HG02884 (cell line): ENCODE results near the gene MRPL4.
A peak's percentile ranks its signal among the peaks of the same experiment; 100 is the strongest.

Experiments used
- ATAC-seq: cut with Tn5 transposase; IDR thresholded peaks from one replicate; pipeline ENCODE4 v1.9.1; 2021; ENCODE audit warnings: mild to moderate bottlenecking, moderate library complexity; ENCODE audit not compliant: unreplicated experiment

The MRPL4 gene

DNA sequence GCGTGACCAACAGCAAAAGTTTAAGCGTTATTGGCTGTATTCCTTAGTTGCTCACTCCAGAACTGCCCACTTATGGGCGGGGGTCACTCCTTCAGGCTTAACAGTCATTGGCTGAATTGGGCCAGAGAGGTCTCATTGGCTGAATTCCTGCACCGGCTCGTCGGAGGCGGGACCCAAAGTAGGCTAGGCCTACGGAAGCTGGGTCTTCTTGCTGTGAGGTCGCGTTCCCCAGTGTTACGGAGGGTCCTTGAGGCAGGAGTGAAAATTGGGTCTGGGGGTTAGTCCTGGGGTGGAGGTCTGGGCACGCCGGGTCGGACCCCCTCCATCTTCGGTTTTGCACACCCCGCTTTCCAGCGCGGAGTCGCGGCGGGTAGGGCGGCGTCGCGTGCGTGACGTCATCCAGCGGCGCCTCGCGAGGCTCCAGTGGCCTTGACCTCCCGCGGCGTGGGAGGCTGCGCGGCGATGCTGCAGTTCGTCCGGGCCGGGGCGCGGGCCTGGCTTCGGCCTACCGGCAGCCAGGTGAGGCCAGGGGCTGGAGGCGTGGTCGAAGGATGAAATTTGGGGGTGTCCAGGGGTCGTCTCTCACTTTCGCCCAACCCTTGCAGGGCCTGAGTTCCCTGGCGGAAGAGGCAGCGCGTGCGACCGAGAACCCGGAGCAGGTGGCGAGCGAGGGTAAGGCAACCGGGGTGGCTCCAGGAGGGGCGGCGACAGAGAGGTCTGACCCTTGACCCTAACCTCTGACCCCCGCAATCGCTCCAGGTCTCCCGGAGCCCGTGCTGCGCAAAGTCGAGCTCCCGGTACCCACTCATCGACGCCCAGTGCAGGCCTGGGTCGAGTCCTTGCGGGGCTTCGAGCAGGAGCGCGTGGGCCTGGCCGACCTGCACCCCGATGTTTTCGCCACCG, at the start of gene MRPL4:
Gene MRPL4, plus strand, starts transcription at position 423 of the 903 bp plus-strand sequence. Its CDS starts 40 bp downstream, at position 463.
- peak; percentile 76 for ATAC-seq

DNA sequence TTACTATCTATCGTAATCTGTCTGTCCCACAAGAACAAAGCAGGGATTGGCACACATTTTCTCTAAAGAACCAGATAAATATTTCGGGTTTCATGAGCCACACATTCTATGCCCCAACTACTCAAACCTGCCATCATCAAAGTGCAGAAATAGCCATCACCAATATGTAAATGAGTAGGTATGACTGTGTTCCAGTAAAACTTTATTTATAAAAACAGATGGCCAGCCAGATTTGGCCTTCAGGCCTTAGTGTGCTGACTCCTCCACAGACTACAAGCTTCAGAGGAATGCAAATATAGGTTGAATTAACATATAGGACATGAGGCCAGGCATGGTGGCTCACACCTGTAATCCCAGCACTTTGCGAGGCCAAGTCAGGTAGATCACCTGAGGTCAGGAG, 48.3 kb upstream of the MRPL4 start:
- no peak for ATAC-seq

DNA sequence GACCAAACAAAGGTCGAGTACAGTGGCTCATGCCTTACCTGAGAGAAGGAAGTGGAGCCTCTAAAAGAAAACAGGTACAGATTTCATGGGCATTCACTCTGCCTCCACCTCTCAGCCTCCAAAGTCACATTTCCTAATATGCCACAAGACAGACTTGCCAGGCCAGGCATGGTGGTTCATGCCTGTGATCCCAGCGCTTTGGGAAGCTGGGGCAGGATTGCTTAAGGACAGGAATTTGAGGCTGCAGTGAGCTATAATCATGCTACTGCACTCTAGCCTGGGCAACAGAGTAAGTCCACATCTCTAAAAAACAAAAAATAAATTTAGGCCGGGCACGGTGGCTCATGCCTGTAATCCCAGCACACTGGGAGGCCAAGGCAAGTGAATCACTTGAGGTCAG, 46.4 kb upstream of the MRPL4 start:
- ATAC-seq: no peak

DNA sequence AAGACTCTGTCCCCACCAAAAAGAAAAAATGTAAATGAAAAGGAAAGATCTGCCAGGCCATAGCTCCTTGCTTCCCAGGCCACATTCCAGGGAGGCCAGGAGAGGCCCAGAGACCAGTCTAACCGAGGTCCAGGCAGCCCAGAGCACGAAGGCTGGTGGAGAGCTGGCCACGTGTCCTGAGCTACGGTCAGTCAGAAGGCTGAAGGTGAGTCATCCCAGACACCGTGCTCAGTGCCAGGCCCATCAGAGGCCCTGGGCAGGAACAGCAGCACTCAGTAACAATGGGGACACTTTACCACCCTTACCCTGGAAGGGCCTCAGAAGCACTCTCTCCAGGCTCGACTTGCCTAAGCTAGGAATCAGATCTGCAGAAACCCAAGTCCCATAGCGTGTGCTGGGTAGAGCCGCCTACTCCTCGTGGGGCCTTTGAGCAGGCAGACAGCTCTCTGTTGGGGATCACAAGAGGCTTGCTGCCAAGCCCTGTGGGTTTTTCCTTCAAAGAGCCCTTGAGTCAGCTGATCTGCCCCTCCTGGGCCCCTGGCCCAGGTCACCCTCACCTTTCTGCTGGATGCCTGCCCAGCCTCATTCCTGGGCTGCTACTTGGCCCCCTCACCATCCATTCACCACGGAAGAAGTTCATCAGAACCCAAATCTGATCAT, 45.7 kb upstream of the MRPL4 start:
- no peak for ATAC-seq

DNA sequence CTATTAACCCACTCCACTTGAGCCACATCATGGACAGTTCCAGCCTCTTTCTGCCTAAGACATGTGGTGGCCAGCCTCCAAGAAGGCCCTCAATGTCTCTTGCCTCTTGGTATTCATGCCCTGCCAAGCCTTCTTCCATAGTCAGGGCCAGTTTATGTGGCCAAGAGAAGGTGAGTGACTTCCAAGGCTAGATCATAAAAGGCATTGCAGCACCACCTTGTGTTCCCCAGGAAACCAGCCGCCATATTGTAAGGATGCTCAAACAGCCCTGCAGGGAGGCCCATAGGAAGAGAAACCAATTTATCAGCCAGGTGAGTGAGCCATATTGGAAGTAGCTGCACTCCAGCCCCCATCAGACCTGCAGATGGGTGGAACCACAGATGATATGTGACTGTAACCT, 45.0 kb upstream of the MRPL4 start:
- no peak for ATAC-seq

GRCh38 chr19:10209315-10209714, 42.7 kb upstream of the MRPL4 start:
- ATAC-seq: no peak

GRCh38 chr19:10211061-10211460, 41.0 kb upstream of the MRPL4 start:
- ATAC-seq: no peak

DNA sequence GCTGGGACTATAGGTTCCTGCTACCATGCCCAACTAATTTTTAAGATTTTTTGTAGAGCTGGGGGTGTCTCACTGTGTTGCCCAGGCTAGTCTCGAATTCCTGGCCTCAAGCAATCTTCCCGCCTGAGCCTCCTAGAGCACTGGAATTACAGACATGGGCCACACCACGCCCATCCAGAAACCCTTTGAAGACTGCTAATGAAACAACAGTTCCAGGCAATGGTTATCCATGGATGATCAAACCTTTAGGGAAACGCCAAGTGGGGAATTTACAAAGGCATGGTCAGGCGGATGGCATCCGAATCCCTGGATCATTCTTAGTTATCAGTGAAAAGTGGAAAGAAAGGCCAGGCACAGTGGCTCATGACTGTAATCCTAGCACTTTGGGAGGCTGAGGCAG, 40.3 kb upstream of the MRPL4 start:
- ATAC-seq: no peak

DNA sequence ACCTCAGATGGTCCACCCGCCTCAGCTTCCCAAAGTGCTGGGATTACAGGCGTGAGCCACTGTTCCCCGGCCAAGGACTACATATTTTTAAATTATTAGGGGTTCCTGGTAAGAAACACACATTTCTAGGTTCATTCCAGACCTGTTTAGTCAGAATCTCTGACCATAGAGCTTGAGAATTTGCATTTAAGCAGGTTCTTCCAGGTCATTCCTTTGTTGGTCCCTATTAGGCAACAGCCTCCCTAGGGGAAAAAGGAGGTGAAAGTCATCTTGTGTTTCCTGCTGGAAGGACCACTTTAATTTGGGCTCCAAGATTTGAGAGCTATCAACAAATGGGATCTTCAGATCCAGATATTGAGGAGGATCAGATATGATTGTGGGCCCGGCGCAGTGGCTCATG, 37.2 kb upstream of the MRPL4 start:
- no peak for ATAC-seq

GRCh38 chr19:10217085-10217484, 34.9 kb upstream of the MRPL4 start:
- ATAC-seq: no peak

DNA sequence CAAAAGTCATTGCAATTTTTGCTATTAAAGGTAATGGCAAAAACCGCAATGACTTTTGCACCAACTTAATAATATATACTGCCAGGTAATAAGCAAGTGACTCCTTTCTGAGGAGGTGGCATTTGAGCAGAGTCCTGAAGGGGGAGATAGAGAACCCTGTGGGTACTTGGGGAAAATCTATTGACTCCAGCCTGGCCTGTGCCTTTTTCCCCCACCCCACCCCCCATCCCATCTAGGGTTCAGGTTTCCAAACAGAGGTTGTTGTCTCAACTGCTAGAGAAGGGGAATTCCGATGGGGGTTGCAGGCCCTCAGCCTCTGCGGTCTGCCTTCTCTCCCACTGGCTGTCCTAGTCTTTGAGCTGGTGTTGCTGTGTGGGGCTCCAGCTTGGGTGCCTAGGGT, 32.3 kb upstream of the MRPL4 start:
- no peak for ATAC-seq

- no peak for ATAC-seq
Measured at GRCh38 chr19:10220695-10221094, 31.3 kb upstream of the MRPL4 start.

DNA sequence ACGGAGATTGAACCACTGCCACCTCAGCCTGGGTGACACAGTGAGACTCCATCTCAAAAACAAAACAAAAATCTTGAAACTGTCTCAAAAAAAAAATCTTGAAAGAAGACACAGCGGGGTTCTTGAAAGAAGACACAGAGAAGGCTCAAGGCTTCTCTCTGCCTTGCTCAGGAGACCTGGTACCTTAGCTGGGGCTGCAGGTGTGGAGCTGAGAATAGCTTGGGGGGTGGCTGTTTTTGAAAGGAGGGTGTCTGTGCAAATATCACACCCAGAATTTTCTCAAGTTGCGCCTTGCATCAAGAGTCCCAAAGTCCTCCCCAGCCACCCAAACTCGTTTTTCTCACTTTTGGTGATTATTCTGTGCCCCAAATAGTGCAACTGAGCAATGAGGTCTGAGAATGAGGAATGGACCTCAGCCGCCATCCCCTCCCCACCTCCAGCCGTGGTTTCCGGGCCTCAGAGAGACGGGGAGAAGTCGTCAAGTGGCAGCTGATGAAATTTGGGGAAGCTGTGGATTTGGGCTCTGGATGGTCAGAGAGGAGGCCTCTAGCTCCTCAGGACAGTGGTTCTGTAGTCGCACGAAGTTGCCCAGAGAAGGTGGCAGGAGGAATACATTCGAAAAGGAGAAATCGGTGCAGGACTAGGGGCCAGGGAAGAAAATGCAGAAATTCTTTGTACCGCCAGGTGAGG, 29.7 kb upstream of the MRPL4 start:
- ATAC-seq: no peak

GRCh38 chr19:10223488-10224213, 28.4 kb upstream of the MRPL4 start:
- ATAC-seq: no peak

GRCh38 chr19:10224337-10224736, 27.7 kb upstream of the MRPL4 start:
- no peak for ATAC-seq

DNA sequence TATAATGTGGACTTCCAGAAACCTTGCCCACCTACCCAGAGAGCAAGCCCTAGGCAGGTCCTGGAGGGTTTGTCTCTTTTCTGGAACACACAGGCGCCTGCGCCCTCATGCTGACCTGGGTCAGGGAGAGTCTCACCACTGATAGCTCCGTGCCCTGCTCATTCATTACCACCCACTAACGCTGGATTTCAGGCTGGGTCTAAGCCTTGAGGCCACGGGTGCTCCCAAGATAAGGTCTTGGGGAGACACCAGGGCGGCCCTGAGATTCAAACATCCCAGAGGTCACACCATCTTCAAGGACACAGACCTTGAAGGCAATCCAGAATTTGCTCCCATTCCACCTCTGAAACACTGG, 26.0 kb upstream of the MRPL4 start:
- ATAC-seq: no peak

DNA sequence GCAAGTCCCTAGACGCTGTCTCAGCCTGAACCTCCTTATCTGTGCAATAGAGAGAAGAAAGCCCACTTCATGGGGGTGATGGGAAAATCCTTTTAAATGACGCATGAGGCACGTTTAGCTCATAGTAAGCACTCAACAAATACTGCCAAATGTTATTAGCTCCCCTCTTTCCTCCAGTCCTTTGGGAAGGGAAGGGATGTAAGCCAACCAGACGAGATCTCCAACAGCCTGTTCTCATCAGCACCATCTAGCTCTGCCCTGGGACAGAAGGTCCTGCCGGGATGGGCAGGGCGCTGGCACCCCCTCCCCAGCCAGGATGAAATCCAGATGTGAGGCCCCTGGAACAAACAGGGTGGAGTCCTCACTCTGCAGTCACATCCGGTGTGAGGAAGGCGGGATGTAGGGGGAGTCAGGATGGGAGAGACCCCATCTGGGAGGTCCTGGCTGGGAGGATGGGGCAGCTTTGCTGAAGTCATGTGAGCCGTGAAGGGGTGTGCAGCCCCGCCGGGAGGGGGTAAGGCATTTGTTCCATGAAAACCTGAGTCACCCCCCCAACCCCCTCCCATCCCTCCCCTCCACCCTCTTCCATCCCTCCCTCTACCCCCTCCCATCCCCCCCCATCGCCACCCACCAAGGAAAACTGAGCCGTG, 25.5 kb upstream of the MRPL4 start:
- ATAC-seq: no peak

DNA sequence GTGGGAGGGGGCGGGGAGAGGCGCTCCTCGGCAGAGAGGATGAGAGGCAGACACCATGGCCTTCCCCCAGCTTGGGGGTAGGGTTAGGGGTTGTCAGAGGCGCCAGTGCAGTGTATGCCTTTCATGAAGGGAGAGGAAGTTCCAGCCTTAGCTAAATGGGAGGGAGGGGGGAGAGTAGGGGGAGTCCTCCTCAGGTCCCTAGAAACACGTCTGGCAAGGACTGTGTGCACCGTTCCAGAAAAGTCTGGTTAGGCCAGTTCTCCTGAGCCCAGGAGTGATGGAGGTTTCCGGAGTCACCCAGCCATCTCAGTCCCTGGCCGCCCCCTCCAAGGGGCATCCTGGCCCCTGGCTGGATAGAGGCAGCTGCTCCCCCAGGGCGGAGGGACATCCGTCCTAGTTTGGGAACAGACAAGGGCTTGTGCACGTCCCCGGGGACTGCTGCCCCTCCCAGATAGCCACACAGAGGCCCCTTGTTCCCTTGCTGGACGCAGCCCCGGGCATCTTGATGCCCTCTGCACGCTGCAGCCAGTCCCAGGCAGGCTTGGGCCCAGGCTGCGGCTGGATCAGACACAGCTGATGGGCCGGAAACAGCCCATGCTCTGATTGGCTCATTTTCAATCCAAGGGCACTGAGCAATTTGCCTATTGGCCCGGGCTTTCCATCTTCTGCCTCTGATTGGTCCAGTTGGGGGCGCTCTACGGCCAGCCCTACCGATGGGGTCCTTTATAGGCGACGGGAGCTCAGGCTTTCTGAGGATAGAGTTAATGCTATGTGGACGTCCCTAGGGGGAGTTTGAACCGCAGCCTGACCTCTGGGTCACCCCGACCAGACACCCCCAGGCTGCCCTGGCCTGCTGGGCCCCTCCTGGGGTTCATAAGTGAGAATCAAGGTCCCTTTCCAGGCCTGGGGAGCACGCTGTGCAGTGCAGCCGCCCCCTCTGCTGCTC, 24.7 kb upstream of the MRPL4 start:
- no peak for ATAC-seq

- ATAC-seq: no peak
Measured at GRCh38 chr19:10228393-10228792, 23.6 kb upstream of the MRPL4 start.

DNA sequence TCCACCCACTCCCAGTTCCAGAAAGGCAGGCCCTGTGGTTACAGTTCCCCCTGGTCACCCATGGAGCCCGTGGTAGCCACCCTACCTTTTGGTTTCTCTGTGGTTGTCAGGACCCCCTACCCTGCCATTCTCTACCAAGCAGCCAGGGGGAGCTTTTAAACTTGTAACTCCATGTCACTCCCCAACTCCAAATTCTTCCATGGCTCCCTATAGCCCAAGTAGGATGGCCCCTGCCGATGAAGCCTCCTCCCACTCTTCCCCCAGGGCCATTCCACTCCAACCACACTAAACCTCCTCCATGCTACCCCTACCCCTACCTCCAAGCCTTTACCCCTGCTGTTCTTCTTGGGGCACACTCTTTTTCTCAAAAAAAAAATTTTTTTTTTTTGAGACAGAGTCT, 23.1 kb upstream of the MRPL4 start:
- no peak for ATAC-seq
